Ishikawa (cell line): Measurements from ENCODE around the gene B3GALT5.

Source experiments
- CEBPB ChIP-seq: IDR thresholded peaks from 2 replicates; pipeline ENCODE4 v1.6.1; 2012
- CREB1 ChIP-seq: IDR thresholded peaks from 2 replicates; pipeline ENCODE4 v1.6.1; 2012; ENCODE audit warnings: low read depth
- EGR1 ChIP-seq: IDR thresholded peaks from 2 replicates; pipeline ENCODE4 v1.6.1; 2012
- EP300 ChIP-seq: IDR thresholded peaks from 2 replicates; pipeline ENCODE4 v1.6.1; 2012; ENCODE audit warnings: borderline replicate concordance
- FOXM1 ChIP-seq: IDR thresholded peaks from 2 replicates; pipeline ENCODE4 v1.6.1; 2012; ENCODE audit warnings: low read depth, borderline replicate concordance
- NFIC ChIP-seq: IDR thresholded peaks from 2 replicates; pipeline ENCODE4 v1.6.1; 2012
- RAD21 ChIP-seq: IDR thresholded peaks from 2 replicates; pipeline ENCODE4 v1.6.1; 2012; ENCODE audit warnings: low read depth
- TAF1 ChIP-seq: IDR thresholded peaks from 2 replicates; pipeline ENCODE4 v1.6.1; 2012; ENCODE audit warnings: low read depth, mild to moderate bottlenecking
- TCF12 ChIP-seq: IDR thresholded peaks from 2 replicates; pipeline ENCODE4 v1.6.1; 2012; ENCODE audit warnings: low read depth
- YY1 ChIP-seq: IDR thresholded peaks from 2 replicates; pipeline ENCODE4 v1.6.1; 2012; ENCODE audit warnings: low read depth
- ZBTB7A ChIP-seq: IDR thresholded peaks from 2 replicates; pipeline ENCODE4 v1.6.1; 2012; ENCODE audit warnings: low read depth
- TF ChIP-seq, protein P1 (sequence below): IDR thresholded peaks from 2 replicates; pipeline ENCODE4 v1.6.1; 2012
- TF ChIP-seq, protein P2 (sequence below): IDR thresholded peaks from 2 replicates; pipeline ENCODE4 v1.6.1; 2012
- TF ChIP-seq, protein P3 (sequence below): IDR thresholded peaks from 2 replicates; pipeline ENCODE4 v1.6.1; 2012; ENCODE audit warnings: low read depth, mild to moderate bottlenecking

DNA sequence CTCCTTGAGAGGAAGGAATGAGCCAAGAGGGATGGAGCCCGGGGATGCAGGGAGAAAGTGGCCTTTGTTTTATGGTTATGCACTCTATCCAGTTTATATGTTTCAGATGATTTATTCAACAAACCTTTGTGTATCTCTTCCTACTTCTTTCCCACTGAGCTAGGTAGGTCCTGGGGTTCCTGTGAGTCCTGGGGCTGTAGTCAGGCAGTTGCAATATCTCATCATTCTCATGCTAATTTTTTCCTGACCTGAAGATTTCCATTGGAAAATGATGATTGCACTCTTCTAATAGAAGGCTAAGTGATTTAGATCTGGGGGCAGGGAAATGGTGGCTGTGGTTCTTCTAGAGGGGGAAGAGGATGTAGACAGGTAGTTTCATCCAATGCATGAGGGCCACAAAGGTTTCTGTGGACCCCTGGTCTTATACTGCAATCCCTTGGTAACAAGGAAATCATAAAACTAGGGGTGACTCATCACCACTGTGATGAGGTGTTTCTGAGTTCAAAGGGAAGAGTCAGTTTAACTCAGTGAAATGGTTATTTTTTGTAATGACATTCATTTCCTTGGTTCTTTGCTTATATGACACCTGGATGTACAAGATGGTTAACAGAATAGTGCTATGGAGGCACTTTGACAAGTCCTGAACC is 20.2 kb downstream of the B3GALT5 start:
- no peak for TF ChIP-seq TCF12
- TF ChIP-seq CREB1: no peak
- TF ChIP-seq, protein P1, sequence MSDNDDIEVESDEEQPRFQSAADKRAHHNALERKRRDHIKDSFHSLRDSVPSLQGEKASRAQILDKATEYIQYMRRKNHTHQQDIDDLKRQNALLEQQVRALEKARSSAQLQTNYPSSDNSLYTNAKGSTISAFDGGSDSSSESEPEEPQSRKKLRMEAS: no peak
- TF ChIP-seq NFIC: no peak
- no peak for TF ChIP-seq RAD21
- TF ChIP-seq CEBPB: no peak
- TF ChIP-seq, protein P2, sequence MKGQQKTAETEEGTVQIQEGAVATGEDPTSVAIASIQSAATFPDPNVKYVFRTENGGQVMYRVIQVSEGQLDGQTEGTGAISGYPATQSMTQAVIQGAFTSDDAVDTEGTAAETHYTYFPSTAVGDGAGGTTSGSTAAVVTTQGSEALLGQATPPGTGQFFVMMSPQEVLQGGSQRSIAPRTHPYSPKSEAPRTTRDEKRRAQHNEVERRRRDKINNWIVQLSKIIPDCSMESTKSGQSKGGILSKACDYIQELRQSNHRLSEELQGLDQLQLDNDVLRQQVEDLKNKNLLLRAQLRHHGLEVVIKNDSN: no peak
- TF ChIP-seq, protein P3, sequence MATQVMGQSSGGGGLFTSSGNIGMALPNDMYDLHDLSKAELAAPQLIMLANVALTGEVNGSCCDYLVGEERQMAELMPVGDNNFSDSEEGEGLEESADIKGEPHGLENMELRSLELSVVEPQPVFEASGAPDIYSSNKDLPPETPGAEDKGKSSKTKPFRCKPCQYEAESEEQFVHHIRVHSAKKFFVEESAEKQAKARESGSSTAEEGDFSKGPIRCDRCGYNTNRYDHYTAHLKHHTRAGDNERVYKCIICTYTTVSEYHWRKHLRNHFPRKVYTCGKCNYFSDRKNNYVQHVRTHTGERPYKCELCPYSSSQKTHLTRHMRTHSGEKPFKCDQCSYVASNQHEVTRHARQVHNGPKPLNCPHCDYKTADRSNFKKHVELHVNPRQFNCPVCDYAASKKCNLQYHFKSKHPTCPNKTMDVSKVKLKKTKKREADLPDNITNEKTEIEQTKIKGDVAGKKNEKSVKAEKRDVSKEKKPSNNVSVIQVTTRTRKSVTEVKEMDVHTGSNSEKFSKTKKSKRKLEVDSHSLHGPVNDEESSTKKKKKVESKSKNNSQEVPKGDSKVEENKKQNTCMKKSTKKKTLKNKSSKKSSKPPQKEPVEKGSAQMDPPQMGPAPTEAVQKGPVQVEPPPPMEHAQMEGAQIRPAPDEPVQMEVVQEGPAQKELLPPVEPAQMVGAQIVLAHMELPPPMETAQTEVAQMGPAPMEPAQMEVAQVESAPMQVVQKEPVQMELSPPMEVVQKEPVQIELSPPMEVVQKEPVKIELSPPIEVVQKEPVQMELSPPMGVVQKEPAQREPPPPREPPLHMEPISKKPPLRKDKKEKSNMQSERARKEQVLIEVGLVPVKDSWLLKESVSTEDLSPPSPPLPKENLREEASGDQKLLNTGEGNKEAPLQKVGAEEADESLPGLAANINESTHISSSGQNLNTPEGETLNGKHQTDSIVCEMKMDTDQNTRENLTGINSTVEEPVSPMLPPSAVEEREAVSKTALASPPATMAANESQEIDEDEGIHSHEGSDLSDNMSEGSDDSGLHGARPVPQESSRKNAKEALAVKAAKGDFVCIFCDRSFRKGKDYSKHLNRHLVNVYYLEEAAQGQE: no peak
- TF ChIP-seq EGR1: no peak
- no peak for TF ChIP-seq FOXM1
- no peak for TF ChIP-seq EP300
- no peak for TF ChIP-seq TAF1
- no peak for TF ChIP-seq YY1
- no peak for TF ChIP-seq ZBTB7A
